GM23248 (cell line): ENCODE measurements around the gene POGZ.

Source experiments
- EZH2 ChIP-seq: fragments of 200-600 bp; sonication (generic); IDR thresholded peaks from 2 replicates; pipeline ENCODE4 v1.6.1; 2018; ENCODE audit warnings: antibody characterized with exemption, mild to moderate bottlenecking; ENCODE audit not compliant: insufficient read depth, poor library complexity, severe bottlenecking
- EZH2phosphoT487 ChIP-seq: fragments of 200-600 bp; sonication (generic); IDR thresholded peaks from 2 replicates; pipeline ENCODE4 v1.6.1; 2018; ENCODE audit warnings: antibody characterized with exemption, moderate library complexity, mild to moderate bottlenecking, low read depth; ENCODE audit not compliant: insufficient read depth

DNA sequence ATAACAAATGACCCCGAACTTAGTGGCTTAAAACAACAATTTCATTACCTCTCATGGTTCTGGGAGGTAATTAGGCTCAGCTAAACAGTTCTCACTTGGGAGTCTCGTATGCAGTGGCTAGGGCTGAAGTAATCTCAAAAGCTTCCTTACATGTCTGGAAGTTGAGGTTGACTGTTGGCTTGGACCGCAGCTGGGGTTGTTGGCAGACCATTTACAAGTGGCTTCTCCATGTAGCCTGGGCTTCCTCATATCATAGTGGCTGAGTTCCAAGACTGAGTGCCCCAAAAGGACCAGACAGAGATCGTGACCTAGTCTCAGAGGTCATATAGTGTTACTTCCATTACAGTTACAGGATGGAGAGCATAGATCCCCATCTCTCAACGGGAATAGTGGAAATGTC is 2.4 kb upstream of the POGZ start:
- TF ChIP-seq EZH2 (no peak), EZH2phosphoT487 (no peak)
